ENCODE data around the gene AMH.

Gene AMH

GRCh38 chr19:2275588-2276428 lies 26.7 kb downstream of the AMH start:
- Histone ChIP-seq H3K4me3 (ENCODE audit: low read depth, low read length) (no peak overlapping the region), H3K9me3 (ENCODE audit: control insufficient read depth, insufficient read depth, low read depth, low read length) (no peaks in the 10 kb centered on the region), H3K36me3 (ENCODE audit: control insufficient read depth in 2 of 2, insufficient read depth in 1 of 2, low read length in 2 of 2) (peaks cover 6 to 32% of the 10 kb centered on the region in 2 experiments; a peak in 2 of 3 replicates), H3K27ac (ENCODE audit: extremely low read depth, low read depth, low read length) (no peak overlapping the region), H3K4me1 (ENCODE audit: control insufficient read depth, insufficient read depth, low read length) (0 out of 2 replicates have a peak, but pooled peaks cover 2% of the 10 kb centered on the region)
- ChIA-PET POLR2A (interaction anchor here (0.6 to 1.2 kb wide), 4 partner anchors 27 to 303 kb away, joined by 3 read pairs; no protein-coding TSS in a partner anchor), CTCF (interaction anchor here (0.6 to 4.3 kb wide), 12 partner anchors 12 to 426 kb away, joined by 3 to 25 read pairs (median 4); partner anchors contain the start of gene GNG7)
- no peak for TF ChIP-seq ZNF510 (tag by site-specific recombination; IDR thresholded peaks at IDR 0.05; ENCODE audit: insufficient replicate concordance)
- no peak for TF ChIP-seq ZNF513 (tag by site-specific recombination; IDR thresholded peaks at IDR 0.05)
- TF ChIP-seq ZNF558 (tag by site-specific recombination; IDR thresholded peaks at IDR 0.05): no peak
- TF ChIP-seq YY2 (tag by site-specific recombination; IDR thresholded peaks at IDR 0.05): no peak
- no peak for TF ChIP-seq ZNF248 (tag by site-specific recombination; IDR thresholded peaks at IDR 0.05)
- TF ChIP-seq ZNF843 (tag by site-specific recombination; IDR thresholded peaks at IDR 0.05): no peak
- TF ChIP-seq, protein P1, sequence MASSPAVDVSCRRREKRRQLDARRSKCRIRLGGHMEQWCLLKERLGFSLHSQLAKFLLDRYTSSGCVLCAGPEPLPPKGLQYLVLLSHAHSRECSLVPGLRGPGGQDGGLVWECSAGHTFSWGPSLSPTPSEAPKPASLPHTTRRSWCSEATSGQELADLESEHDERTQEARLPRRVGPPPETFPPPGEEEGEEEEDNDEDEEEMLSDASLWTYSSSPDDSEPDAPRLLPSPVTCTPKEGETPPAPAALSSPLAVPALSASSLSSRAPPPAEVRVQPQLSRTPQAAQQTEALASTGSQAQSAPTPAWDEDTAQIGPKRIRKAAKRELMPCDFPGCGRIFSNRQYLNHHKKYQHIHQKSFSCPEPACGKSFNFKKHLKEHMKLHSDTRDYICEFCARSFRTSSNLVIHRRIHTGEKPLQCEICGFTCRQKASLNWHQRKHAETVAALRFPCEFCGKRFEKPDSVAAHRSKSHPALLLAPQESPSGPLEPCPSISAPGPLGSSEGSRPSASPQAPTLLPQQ (tag by site-specific recombination; IDR thresholded peaks at IDR 0.05): no peak
- no peak for TF ChIP-seq ZNF2 (tag by site-specific recombination; IDR thresholded peaks at IDR 0.05)
- TF ChIP-seq SP2 (tag by site-specific recombination; IDR thresholded peaks at IDR 0.05): no peak
- no peak for TF ChIP-seq INSM2 (tag by site-specific recombination; IDR thresholded peaks at IDR 0.05)
- TF ChIP-seq ZBTB21 (tag by site-specific recombination; IDR thresholded peaks at IDR 0.05): no peak
- TF ChIP-seq ZNF654 (tag by site-specific recombination; IDR thresholded peaks at IDR 0.05; ENCODE audit: low read depth): no peak
- no peak for TF ChIP-seq ATF2 (tag by site-specific recombination; IDR thresholded peaks at IDR 0.05; ENCODE audit: low read depth)
- no peak for TF ChIP-seq ZNF140 (tag by site-specific recombination; IDR thresholded peaks at IDR 0.05)
- no peak for TF ChIP-seq SETDB1 (IDR thresholded peaks at IDR 0.05; ENCODE audit: insufficient read length, low read length)
- TF ChIP-seq ZFHX2 (tag by site-specific recombination; conservative IDR thresholded peaks at IDR 0.05): no peak

- Histone ChIP-seq H3K9me3 (ENCODE audit: control insufficient read depth, insufficient read depth, low read depth, low read length) (no peaks in the 10 kb centered on the region), H3K4me3 (ENCODE audit: low read depth, low read length) (no peak overlapping the region), H3K27ac (ENCODE audit: extremely low read depth, low read depth, low read length) (no peak overlapping the region), H3K36me3 (ENCODE audit: control insufficient read depth in 2 of 2, insufficient read depth in 1 of 2, low read length in 2 of 2) (peaks cover 6 to 28% of the 10 kb centered on the region in 2 experiments; a peak in 2 of 3 replicates), H3K4me1 (ENCODE audit: control insufficient read depth, insufficient read depth, low read length) (0 out of 2 replicates have a peak, but pooled peaks cover 2% of the 10 kb centered on the region)
- POLR2A ChIA-PET: interaction anchor here (1.2 kb wide), 1 partner anchor 51 kb away, joined by 3 read pairs; no protein-coding TSS in a partner anchor
- CTCF ChIA-PET: interaction anchor here (0.6 to 4.3 kb wide), 7 partner anchors 11 to 502 kb away, joined by 3 to 25 read pairs (median 4); no protein-coding TSS in a partner anchor
- TF ChIP-seq ZBTB17 (tag by site-specific recombination; IDR thresholded peaks at IDR 0.05) (no peak), KLF1 (tag by site-specific recombination; IDR thresholded peaks at IDR 0.05) (peak; percentile 29; the same call in 1 of the 2 replicates), ZNF335 (tag by site-specific recombination; conservative IDR thresholded peaks at IDR 0.05) (no peak), GLIS2 (tag by site-specific recombination; IDR thresholded peaks at IDR 0.05) (peak; percentile 33; the same call in 1 of the 2 replicates), ZNF132 (tag by site-specific recombination; IDR thresholded peaks at IDR 0.05; ENCODE audit: borderline replicate concordance) (no peak), ZNF426 (tag by site-specific recombination; IDR thresholded peaks at IDR 0.05) (no peak), ZIC2 (tag by site-specific recombination; IDR thresholded peaks at IDR 0.05) (no peak), ZBTB20 (tag by site-specific recombination; IDR thresholded peaks at IDR 0.05) (0 out of 2 replicates have a peak, but pooled peaks have one; percentile 37), ZNF843 (tag by site-specific recombination; IDR thresholded peaks at IDR 0.05) (no peak), ZBTB21 (tag by site-specific recombination; IDR thresholded peaks at IDR 0.05) (no peak), ZNF214 (tag by site-specific recombination; IDR thresholded peaks at IDR 0.05; ENCODE audit: borderline replicate concordance) (no peak), RBAK (tag by site-specific recombination; IDR thresholded peaks at IDR 0.05) (peak; percentile 60; the same call in 1 of the 2 replicates), MYNN (tag by site-specific recombination; IDR thresholded peaks at IDR 0.05; ENCODE audit: borderline replicate concordance) (no peak), ZNF2 (tag by site-specific recombination; IDR thresholded peaks at IDR 0.05) (0 out of 2 replicates have a peak, but pooled peaks have one; percentile 13)
Observed at GRCh38 chr19:2276429-2276986, 27.4 kb downstream of the AMH start.

Measured in HEK293 (cell line).